Measurements from ENCODE around the gene RAB3D.
"Not testable (repeated sequence)": the region's sequence is repeated elsewhere in the genome, so short reads cannot be mapped to it uniquely, and the experiment has no call there.

RAB3D gene

GRCh38 chr19:11364296-11364904, 24.9 kb upstream of the RAB3D start:
- H3K9ac ChIP-seq (ENCODE audit: low read depth, low read length): no peak overlapping the region
- no peaks in the 10 kb centered on the region for H3K27me3 ChIP-seq (ENCODE audit: control insufficient read depth, insufficient read depth, low read length)
- no peak overlapping the region for H3K4me2 ChIP-seq (ENCODE audit: low read length)
- H3K36me3 ChIP-seq (ENCODE audit: insufficient read depth, low read length): peaks cover 4% of the 10 kb centered on the region
- H3K9me3 ChIP-seq (replicated peaks; ENCODE audit: low read length): no peaks in the 10 kb centered on the region
- no peaks in the 10 kb centered on the region for H3K4me1 ChIP-seq (ENCODE audit: control insufficient read depth, insufficient read depth, low read length)
- H3K4me3 ChIP-seq (ENCODE audit: low read length): no peak overlapping the region

GRCh38 chr19:11363881-11364280, 24.4 kb upstream of the RAB3D start:
- Histone ChIP-seq H3K9me3 (replicated peaks; ENCODE audit: low read length) (no peaks in the 10 kb centered on the region), H3K4me1 (ENCODE audit: control insufficient read depth, insufficient read depth, low read length) (no peaks in the 10 kb centered on the region), H3K27me3 (ENCODE audit: control insufficient read depth, insufficient read depth, low read length) (no peaks in the 10 kb centered on the region), H3K36me3 (ENCODE audit: insufficient read depth, low read length) (peaks cover 4% of the 10 kb centered on the region), H3K4me3 (ENCODE audit: low read length) (no peak overlapping the region), H3K4me2 (ENCODE audit: low read length) (no peak overlapping the region), H3K9ac (ENCODE audit: low read depth, low read length) (no peak overlapping the region)

- H3K9ac ChIP-seq (ENCODE audit: low read depth, low read length): no peak overlapping the region
Measured at GRCh38 chr19:11361771-11362731, 22.6 kb upstream of the RAB3D start.

GRCh38 chr19:11361037-11361770, 21.7 kb upstream of the RAB3D start:
- H3K4me2 ChIP-seq (ENCODE audit: low read length): no peak overlapping the region
- H3K27me3 ChIP-seq (ENCODE audit: control insufficient read depth, insufficient read depth, low read length): no peaks in the 10 kb centered on the region
- no peak overlapping the region for H3K4me3 ChIP-seq (ENCODE audit: low read length)
- no peak overlapping the region for H3K9ac ChIP-seq (ENCODE audit: low read depth, low read length)
- peaks cover 4% of the 10 kb centered on the region for H3K36me3 ChIP-seq (ENCODE audit: insufficient read depth, low read length)
- no peaks in the 10 kb centered on the region for H3K9me3 ChIP-seq (replicated peaks; ENCODE audit: low read length)
- H3K4me1 ChIP-seq (ENCODE audit: control insufficient read depth, insufficient read depth, low read length): peaks cover under 1% of the 10 kb centered on the region

More at GRCh38 chr19:11361771-11362731, 22.6 kb upstream of the RAB3D start:
- Histone ChIP-seq H3K4me3 (ENCODE audit: low read length) (no peak overlapping the region), H3K36me3 (ENCODE audit: insufficient read depth, low read length) (peaks cover 4% of the 10 kb centered on the region), H3K27me3 (ENCODE audit: control insufficient read depth, insufficient read depth, low read length) (no peaks in the 10 kb centered on the region), H3K4me2 (ENCODE audit: low read length) (no peak overlapping the region), H3K4me1 (ENCODE audit: control insufficient read depth, insufficient read depth, low read length) (no peaks in the 10 kb centered on the region), H3K9me3 (replicated peaks; ENCODE audit: low read length) (no peaks in the 10 kb centered on the region)

- no peak overlapping the region for H3K4me3 ChIP-seq (ENCODE audit: low read length)
- no peak overlapping the region for H3K9ac ChIP-seq (ENCODE audit: low read depth, low read length)
- peaks cover 6% of the 10 kb centered on the region for H3K4me1 ChIP-seq (ENCODE audit: control insufficient read depth, insufficient read depth, low read length)
- H3K9me3 ChIP-seq (replicated peaks; ENCODE audit: low read length): no peaks in the 10 kb centered on the region
- no peaks in the 10 kb centered on the region for H3K27me3 ChIP-seq (ENCODE audit: control insufficient read depth, insufficient read depth, low read length)
- H3K4me2 ChIP-seq (ENCODE audit: low read length): no peak overlapping the region
- peaks cover 4% of the 10 kb centered on the region for H3K36me3 ChIP-seq (ENCODE audit: insufficient read depth, low read length)
Measured at GRCh38 chr19:11359421-11359820, 20.0 kb upstream of the RAB3D start.

- Histone ChIP-seq H3K4me2 (ENCODE audit: low read length) (no peak overlapping the region), H3K9me3 (replicated peaks; ENCODE audit: low read length) (no peaks in the 10 kb centered on the region), H3K27me3 (ENCODE audit: control insufficient read depth, insufficient read depth, low read length) (no peaks in the 10 kb centered on the region), H3K4me1 (ENCODE audit: control insufficient read depth, insufficient read depth, low read length) (peaks cover 6% of the 10 kb centered on the region), H3K9ac (ENCODE audit: low read depth, low read length) (no peak overlapping the region), H3K4me3 (ENCODE audit: low read length) (no peak overlapping the region), H3K36me3 (ENCODE audit: insufficient read depth, low read length) (peaks cover 4% of the 10 kb centered on the region)
Measured at GRCh38 chr19:11356676-11357550, 17.5 kb upstream of the RAB3D start.

- Histone ChIP-seq H3K9ac (ENCODE audit: low read depth, low read length) (peak overlapping the region; percentile 64), H3K9me3 (replicated peaks; ENCODE audit: low read length) (no peaks in the 10 kb centered on the region), H3K4me2 (ENCODE audit: low read length) (peak overlapping the region; percentile 84), H3K27me3 (ENCODE audit: control insufficient read depth, insufficient read depth, low read length) (no peaks in the 10 kb centered on the region), H3K4me3 (ENCODE audit: low read length) (peak overlapping the region; percentile 72), H3K4me1 (ENCODE audit: control insufficient read depth, insufficient read depth, low read length) (peaks cover 6% of the 10 kb centered on the region), H3K36me3 (ENCODE audit: insufficient read depth, low read length) (peaks cover 4% of the 10 kb centered on the region)
Measured at GRCh38 chr19:11356074-11356397, 16.6 kb upstream of the RAB3D start.

- peak within 1 kb of the TSS; percentile 84 for H3K4me2 ChIP-seq (ENCODE audit: low read length)
- peak within 1 kb of the TSS; percentile 64 for H3K9ac ChIP-seq (ENCODE audit: low read depth, low read length)
- peaks cover 6% of the 10 kb centered on the region for H3K4me1 ChIP-seq (ENCODE audit: control insufficient read depth, insufficient read depth, low read length)
- no peaks in the 10 kb centered on the region for H3K9me3 ChIP-seq (replicated peaks; ENCODE audit: low read length)
- H3K4me3 ChIP-seq (ENCODE audit: low read length): peak within 1 kb of the TSS; percentile 72
- no peaks in the 10 kb centered on the region for H3K27me3 ChIP-seq (ENCODE audit: control insufficient read depth, insufficient read depth, low read length)
- no peaks in the 10 kb centered on the region for H3K36me3 ChIP-seq (ENCODE audit: insufficient read depth, low read length)
Measured at GRCh38 chr19:11355160-11356073, 16.0 kb upstream of the RAB3D start, which contains the start of gene PLPPR2. Gene PLPPR2, plus strand, starts transcription at chr19:11355432. Its CDS starts 2,242 bp downstream, at chr19:11357674.

- H3K4me3 ChIP-seq (ENCODE audit: low read length); H3K36me3 ChIP-seq (ENCODE audit: insufficient read depth, low read length); H3K27me3 ChIP-seq (ENCODE audit: control insufficient read depth, insufficient read depth, low read length); H3K4me1 ChIP-seq (ENCODE audit: control insufficient read depth, insufficient read depth, low read length); H3K4me2 ChIP-seq (ENCODE audit: low read length); H3K9ac ChIP-seq (ENCODE audit: low read depth, low read length); H3K9me3 ChIP-seq (replicated peaks; ENCODE audit: low read length): not testable (repeated sequence)
Measured at GRCh38 chr19:11354102-11354501, 14.6 kb upstream of the RAB3D start.

GRCh38 chr19:11349171-11349570, 9.7 kb upstream of the RAB3D start:
- Histone ChIP-seq H3K36me3 (ENCODE audit: insufficient read depth, low read length) (no peaks in the 10 kb centered on the region), H3K4me2 (ENCODE audit: low read length) (no peak overlapping the region), H3K4me1 (ENCODE audit: control insufficient read depth, insufficient read depth, low read length) (peaks cover 17% of the 10 kb centered on the region), H3K27me3 (ENCODE audit: control insufficient read depth, insufficient read depth, low read length) (no peaks in the 10 kb centered on the region), H3K9me3 (replicated peaks; ENCODE audit: low read length) (peaks cover 7% of the 10 kb centered on the region), H3K9ac (ENCODE audit: low read depth, low read length) (no peak overlapping the region), H3K4me3 (ENCODE audit: low read length) (no peak overlapping the region)

Measured in skeletal muscle satellite cell (primary cell).